ENCODE measurements around the gene CLSTN3. TPM values are rescaled to one million over a fixed set of nuclear protein-coding genes. Genes with fewer than 3 reads are reported as not detected.

Gene CLSTN3
- polyA plus RNA-seq, 2 of the 4 experiments (the other 2 are of a cell fraction), result 17.4 to 24.9 TPM

- WGBS (ENCODE audit: missing lambda C conversion rate), result 54% methylated on average over 4 of the region's 4 CpGs
- H3K9me3 ChIP-seq, result peaks cover 14% of the 10 kb centered on the region
Measured at GRCh38 chr12:7161327-7161726, 31.2 kb downstream of the CLSTN3 start.

GRCh38 chr12:7161811-7162210 lies 31.6 kb downstream of the CLSTN3 start:
- FAIRE-seq (no peak), ATAC-seq (0 out of 6 replicates have a peak, but pooled peaks have one; percentile 5 to 28), DNase-seq (ENCODE audit: low read depth in 1 of 2, low spot score in 1 of 2) (no peak)
- Histone ChIP-seq H3K27ac (no peak overlapping the region), H3K4me2 (no peak overlapping the region), H3K4me1 (0 out of 3 replicates have a peak, but pooled peaks cover 4% of the 10 kb centered on the region), H3K4me3 (no peak overlapping the region), H3K9me3 (peaks cover 18% of the 10 kb centered on the region)
- TF ChIP-seq POLR2AphosphoS2 (conservative IDR thresholded peaks at IDR 0.05; ENCODE audit: low read length) (no peak), ZSCAN20 (CRISPR knock-in tag; IDR thresholded peaks at IDR 0.05) (no peak), FOXS1 (CRISPR knock-in tag; IDR thresholded peaks at IDR 0.05) (no peak), MAZ (IDR thresholded peaks at IDR 0.05; ENCODE audit: borderline replicate concordance, low read depth, low read length) (no peak), CHD4 (IDR thresholded peaks at IDR 0.05; ENCODE audit: borderline replicate concordance) (no peak), NR3C1 (IDR thresholded peaks at IDR 0.05) (no peak), MAX (IDR thresholded peaks at IDR 0.05) (no peak), HEYL (CRISPR knock-in tag; IDR thresholded peaks at IDR 0.05) (no peak), RAD21 (conservative IDR thresholded peaks at IDR 0.05 in 1 of 2, IDR thresholded peaks at IDR 0.05 in 1 of 2) (no peak), RFX5 (IDR thresholded peaks at IDR 0.05) (no peak), EHF (CRISPR knock-in tag; IDR thresholded peaks at IDR 0.05) (no peak)
- CTCF ChIA-PET, result interaction anchor here (0.5 to 6.8 kb wide), 18 partner anchors 8 to 593 kb away, joined by 3 to 75 read pairs (median 4); partner anchors contain the start of genes C1S and PEX5
- WGBS (ENCODE audit: missing lambda C conversion rate), result 66% methylated on average over 5 of the region's 5 CpGs
- POLR2A ChIA-PET, result interaction anchor here (1.2 kb wide), 1 partner anchor 54 kb away, joined by 3 read pairs; no protein-coding TSS in a partner anchor

More at GRCh38 chr12:7161327-7161726, 31.2 kb downstream of the CLSTN3 start:
- TF ChIP-seq NFE2L2 (conservative IDR thresholded peaks at IDR 0.05; ENCODE audit: low read length) (no peak), MAFK (IDR thresholded peaks at IDR 0.05; ENCODE audit: partially characterized antibody) (no peak), FOSL2 (IDR thresholded peaks at IDR 0.05) (no peak), FOSL2 (CRISPR knock-in tag; IDR thresholded peaks at IDR 0.05) (no peak), FOSB (CRISPR knock-in tag; IDR thresholded peaks at IDR 0.05) (no peak), JUN (IDR thresholded peaks at IDR 0.05) (no peak), ZNF302 (CRISPR knock-in tag; IDR thresholded peaks at IDR 0.05) (no peak), JUNB (IDR thresholded peaks at IDR 0.05) (no peak), ZC3H11A (IDR thresholded peaks at IDR 0.05) (no peak), TFCP2L1 (CRISPR knock-in tag; IDR thresholded peaks at IDR 0.05) (no peak), HOXA7 (CRISPR knock-in tag; IDR thresholded peaks at IDR 0.05) (no peak), GATA3 (IDR thresholded peaks at IDR 0.05; ENCODE audit: borderline replicate concordance) (no peak), RAD21 (conservative IDR thresholded peaks at IDR 0.05 in 1 of 2, IDR thresholded peaks at IDR 0.05 in 1 of 2) (no peak), NR3C1 (IDR thresholded peaks at IDR 0.05) (no peak), CHD2 (IDR thresholded peaks at IDR 0.05; ENCODE audit: low read length, partially characterized antibody) (no peak), POLR2AphosphoS2 (conservative IDR thresholded peaks at IDR 0.05; ENCODE audit: low read length) (no peak), ZFP36 (IDR thresholded peaks at IDR 0.05; ENCODE audit: borderline replicate concordance, partially characterized antibody) (no peak), CBX8 (IDR thresholded peaks at IDR 0.05) (no peak)
- 0 out of 3 replicates have a peak, but pooled peaks cover 4% of the 10 kb centered on the region for H3K4me1 ChIP-seq
- no peak overlapping the region for H3K4me2 ChIP-seq
- no peak for DNase-seq (ENCODE audit: low read depth in 1 of 2, low spot score in 1 of 2)
- POLR2A ChIA-PET, result interaction anchor here (1.2 kb wide), 1 partner anchor 53 kb away, joined by 3 read pairs; no protein-coding TSS in a partner anchor
- no peak overlapping the region for H3K4me3 ChIP-seq
- H3K27ac ChIP-seq, result no peak overlapping the region
- FAIRE-seq, result no peak
- ATAC-seq, result no peak
- CTCF ChIA-PET, result interaction anchor here (0.7 to 6.8 kb wide), 7 partner anchors 9 to 834 kb away, joined by 3 to 75 read pairs (median 4); no protein-coding TSS in a partner anchor

- CTCF ChIA-PET, result interaction anchor here (0.5 to 6.8 kb wide), 21 partner anchors 9 to 592 kb away, joined by 3 to 75 read pairs (median 3); partner anchors contain the start of genes C1S and PEX5
- H3K27ac ChIP-seq, result no peak overlapping the region
- FAIRE-seq, result no peak
- 0 out of 3 replicates have a peak, but pooled peaks cover 4% of the 10 kb centered on the region for H3K4me1 ChIP-seq
- TF ChIP-seq MAZ (IDR thresholded peaks at IDR 0.05; ENCODE audit: borderline replicate concordance, low read depth, low read length), result no peak
- peak in 1 of 2 experiments; percentile 42; a peak in 3 of 5 replicates for TF ChIP-seq RAD21 (conservative IDR thresholded peaks at IDR 0.05 in 1 of 2, IDR thresholded peaks at IDR 0.05 in 1 of 2)
- TF ChIP-seq PHF8 (IDR thresholded peaks at IDR 0.05; ENCODE audit: borderline replicate concordance, low read depth), result no peak
- no peak for TF ChIP-seq ZNF302 (CRISPR knock-in tag; IDR thresholded peaks at IDR 0.05)
- TF ChIP-seq NPAS2 (CRISPR knock-in tag; IDR thresholded peaks at IDR 0.05; ENCODE audit: borderline replicate concordance), result no peak
- no peak for TF ChIP-seq ELK1 (IDR thresholded peaks at IDR 0.05; ENCODE audit: low read depth, low read length)
- TF ChIP-seq CBX2 (IDR thresholded peaks at IDR 0.05; ENCODE audit: borderline replicate concordance, low read depth), result no peak
- no peak for TF ChIP-seq HOXB13 (CRISPR knock-in tag; IDR thresholded peaks at IDR 0.05; ENCODE audit: low read depth)
- TF ChIP-seq SMC3 (IDR thresholded peaks at IDR 0.05), result 0 out of 3 replicates have a peak, but pooled peaks have one; percentile 22
- no peak for TF ChIP-seq CEBPB (IDR thresholded peaks at IDR 0.05)
- TF ChIP-seq FOSL2 (IDR thresholded peaks at IDR 0.05), result no peak
- no peak for TF ChIP-seq FOSL2 (CRISPR knock-in tag; IDR thresholded peaks at IDR 0.05)
- peak; percentile 45 for TF ChIP-seq CTCF (IDR thresholded peaks at IDR 0.05)
- POLR2A ChIA-PET, result no interaction called here
- peak; percentile 56 to 66 for DNase-seq (ENCODE audit: low read depth in 1 of 2, low spot score in 1 of 2)
- peak; percentile 84 to 90 for ATAC-seq
- H3K4me2 ChIP-seq, result peak overlapping the region; percentile 64
- 6% methylated on average over 19 of the region's 19 CpGs for WGBS (ENCODE audit: missing lambda C conversion rate)
- H3K9me3 ChIP-seq, result peaks cover 27% of the 10 kb centered on the region
- H3K4me3 ChIP-seq, result no peak overlapping the region
Measured at GRCh38 chr12:7162691-7163114, 32.5 kb downstream of the CLSTN3 start.
